HUES64 (cell line): ENCODE results near the gene SETBP1.

ENCODE experiments used
- H3K27ac ChIP-seq: 2 replicates; pipeline ENCODE4 v1.7.0; 2013; ENCODE audit warnings: low read depth, low read length, inconsistent platforms
- H3K27me3 ChIP-seq: 2 replicates; pipeline ENCODE4 v1.6.1; 2013; ENCODE audit warnings: mild to moderate bottlenecking, low read length; ENCODE audit not compliant: insufficient read depth
- H3K36me3 ChIP-seq: 2 replicates; pipeline ENCODE4 v1.6.1; 2013; ENCODE audit warnings: mild to moderate bottlenecking, low read length; ENCODE audit not compliant: insufficient read depth
- H3K4me1 ChIP-seq: 2 replicates; pipeline ENCODE4 v1.6.1; 2013; ENCODE audit warnings: mild to moderate bottlenecking, low read length, moderate library complexity; ENCODE audit not compliant: insufficient read depth
- H3K4me3 ChIP-seq: 2 replicates; pipeline ENCODE4 v1.5.1; 2013; ENCODE audit warnings: mild to moderate bottlenecking, low read length, moderate library complexity
- H3K9ac ChIP-seq: 2 replicates; pipeline ENCODE4 v1.6.1; 2013; ENCODE audit warnings: mild to moderate bottlenecking, low read depth, low read length
- H3K9me3 ChIP-seq: 2 replicates; pipeline ENCODE4 v1.6.1; 2013; ENCODE audit warnings: low read depth, low read length; ENCODE audit not compliant: insufficient read depth
- WGBS: fragments of 150-250, 120-280 bp; methylation state at CpG from one replicate; pipeline ENCODE4 v1.1.7; 2013; ENCODE audit warnings: missing lambda C conversion rate; 5-methylcytosine and 5-hydroxymethylcytosine counted together

Gene SETBP1

GRCh38 chr18:44836263-44836662 lies 155.6 kb downstream of the SETBP1 start:
- Histone ChIP-seq H3K9ac (no peak overlapping the region), H3K9me3 (no peaks in the 10 kb centered on the region), H3K27ac (no peak overlapping the region), H3K4me1 (peaks cover 56% of the 10 kb centered on the region), H3K36me3 (no peaks in the 10 kb centered on the region), H3K4me3 (no peak overlapping the region), H3K27me3 (no peaks in the 10 kb centered on the region)
- 90% methylated on average over 2 of the region's 2 CpGs for WGBS

- Histone ChIP-seq H3K36me3 (no peaks in the 10 kb centered on the region), H3K27ac (no peak overlapping the region)
- WGBS = 86% methylated on average over 5 of the region's 6 CpGs
Observed at GRCh38 chr18:44837482-44838180, 156.9 kb downstream of the SETBP1 start.

GRCh38 chr18:44838971-44839666 lies 158.4 kb downstream of the SETBP1 start:
- H3K4me3 ChIP-seq = no peak overlapping the region
- H3K27ac ChIP-seq = no peak overlapping the region; the same call in 1 of the 2 replicates

More at GRCh38 chr18:44837482-44838180, 156.9 kb downstream of the SETBP1 start:
- peaks cover 60% of the 10 kb centered on the region for H3K4me1 ChIP-seq
- no peak overlapping the region for H3K9ac ChIP-seq
- no peak overlapping the region for H3K4me3 ChIP-seq
- H3K9me3 ChIP-seq = no peaks in the 10 kb centered on the region
- H3K27me3 ChIP-seq = no peaks in the 10 kb centered on the region

GRCh38 chr18:44840058-44840790 lies 159.5 kb downstream of the SETBP1 start:
- Histone ChIP-seq H3K9me3 (no peaks in the 10 kb centered on the region), H3K36me3 (no peaks in the 10 kb centered on the region), H3K4me1 (peaks cover 47% of the 10 kb centered on the region), H3K27ac (no peak overlapping the region), H3K9ac (no peak overlapping the region), H3K27me3 (no peaks in the 10 kb centered on the region), H3K4me3 (no peak overlapping the region)
- 95% methylated on average over 5 of the region's 5 CpGs for WGBS

More at GRCh38 chr18:44838971-44839666, 158.4 kb downstream of the SETBP1 start:
- no peaks in the 10 kb centered on the region for H3K27me3 ChIP-seq
- H3K4me1 ChIP-seq = peaks cover 50% of the 10 kb centered on the region
- H3K9me3 ChIP-seq = no peaks in the 10 kb centered on the region
- no peaks in the 10 kb centered on the region for H3K36me3 ChIP-seq
- WGBS = 53% methylated on average over 8 of the region's 8 CpGs
- no peak overlapping the region for H3K9ac ChIP-seq

- 97% methylated on average over 4 of the region's 4 CpGs for WGBS
- H3K27ac ChIP-seq = no peak overlapping the region
- no peaks in the 10 kb centered on the region for H3K9me3 ChIP-seq
- H3K9ac ChIP-seq = no peak overlapping the region
- no peak overlapping the region for H3K4me3 ChIP-seq
- no peaks in the 10 kb centered on the region for H3K27me3 ChIP-seq
- no peaks in the 10 kb centered on the region for H3K36me3 ChIP-seq
- peaks cover 37% of the 10 kb centered on the region for H3K4me1 ChIP-seq
Observed at GRCh38 chr18:44841221-44841620, 160.5 kb downstream of the SETBP1 start.

GRCh38 chr18:44841752-44842587 lies 161.3 kb downstream of the SETBP1 start:
- H3K4me3 ChIP-seq = no peak overlapping the region
- H3K9me3 ChIP-seq = no peaks in the 10 kb centered on the region
- peaks cover 34% of the 10 kb centered on the region for H3K4me1 ChIP-seq
- H3K36me3 ChIP-seq = no peaks in the 10 kb centered on the region
- WGBS = 93% methylated on average over 10 of the region's 10 CpGs
- no peak overlapping the region for H3K9ac ChIP-seq
- no peak overlapping the region for H3K27ac ChIP-seq
- H3K27me3 ChIP-seq = no peaks in the 10 kb centered on the region

GRCh38 chr18:44842588-44843412 lies 162.1 kb downstream of the SETBP1 start:
- WGBS = 93% methylated on average over 4 of the region's 4 CpGs
- no peaks in the 10 kb centered on the region for H3K36me3 ChIP-seq
- no peak overlapping the region for H3K27ac ChIP-seq
- peaks cover 27% of the 10 kb centered on the region for H3K4me1 ChIP-seq
- H3K27me3 ChIP-seq = no peaks in the 10 kb centered on the region
- no peak overlapping the region for H3K4me3 ChIP-seq
- H3K9me3 ChIP-seq = no peaks in the 10 kb centered on the region
- no peak overlapping the region for H3K9ac ChIP-seq

GRCh38 chr18:44844486-44844885 lies 163.8 kb downstream of the SETBP1 start:
- H3K9me3 ChIP-seq = no peaks in the 10 kb centered on the region
- no peaks in the 10 kb centered on the region for H3K36me3 ChIP-seq
- peaks cover 13% of the 10 kb centered on the region for H3K4me1 ChIP-seq
- no peaks in the 10 kb centered on the region for H3K27me3 ChIP-seq
- no peak overlapping the region for H3K4me3 ChIP-seq
- no peak overlapping the region for H3K9ac ChIP-seq
- no peak overlapping the region for H3K27ac ChIP-seq
- WGBS = 93% methylated on average over 5 of the region's 5 CpGs

GRCh38 chr18:44846450-44846849 lies 165.8 kb downstream of the SETBP1 start:
- Histone ChIP-seq H3K9ac (no peak overlapping the region), H3K9me3 (no peaks in the 10 kb centered on the region), H3K27me3 (no peaks in the 10 kb centered on the region), H3K27ac (no peak overlapping the region), H3K4me3 (no peak overlapping the region), H3K4me1 (0 out of 2 replicates have a peak, but pooled peaks cover 8% of the 10 kb centered on the region), H3K36me3 (no peaks in the 10 kb centered on the region)

- no peak overlapping the region for H3K4me3 ChIP-seq
- no peak overlapping the region for H3K9ac ChIP-seq
- 0 out of 2 replicates have a peak, but pooled peaks cover 4% of the 10 kb centered on the region for H3K4me1 ChIP-seq
- H3K9me3 ChIP-seq = no peaks in the 10 kb centered on the region
- 83% methylated on average over 9 of the region's 9 CpGs for WGBS
- no peaks in the 10 kb centered on the region for H3K27me3 ChIP-seq
- no peaks in the 10 kb centered on the region for H3K36me3 ChIP-seq
- no peak overlapping the region for H3K27ac ChIP-seq
Observed at GRCh38 chr18:44848644-44849335, 168.1 kb downstream of the SETBP1 start.
